Measurements from ENCODE around the gene CBLB.

CBLB gene

GRCh38 chr3:105791919-105792786 is 76.7 kb downstream of the CBLB start:
- TF ChIP-seq POLR2AphosphoS5 (IDR thresholded peaks at IDR 0.05; ENCODE audit: low read depth, low read length) (no peak), FOXP2 (optimal IDR thresholded peaks at IDR 0.05; ENCODE audit: borderline replicate concordance, extremely low read depth, extremely low read length, insufficient read depth) (peak; percentile 22), SIN3A (IDR thresholded peaks at IDR 0.05; ENCODE audit: borderline replicate concordance, insufficient read depth, low read length) (peak; percentile 88; the same call in 1 of the 2 replicates), TAF1 (IDR thresholded peaks at IDR 0.05; ENCODE audit: borderline replicate concordance, insufficient read depth, low read length) (no peak)
- TF ChIP-seq, protein P1, sequence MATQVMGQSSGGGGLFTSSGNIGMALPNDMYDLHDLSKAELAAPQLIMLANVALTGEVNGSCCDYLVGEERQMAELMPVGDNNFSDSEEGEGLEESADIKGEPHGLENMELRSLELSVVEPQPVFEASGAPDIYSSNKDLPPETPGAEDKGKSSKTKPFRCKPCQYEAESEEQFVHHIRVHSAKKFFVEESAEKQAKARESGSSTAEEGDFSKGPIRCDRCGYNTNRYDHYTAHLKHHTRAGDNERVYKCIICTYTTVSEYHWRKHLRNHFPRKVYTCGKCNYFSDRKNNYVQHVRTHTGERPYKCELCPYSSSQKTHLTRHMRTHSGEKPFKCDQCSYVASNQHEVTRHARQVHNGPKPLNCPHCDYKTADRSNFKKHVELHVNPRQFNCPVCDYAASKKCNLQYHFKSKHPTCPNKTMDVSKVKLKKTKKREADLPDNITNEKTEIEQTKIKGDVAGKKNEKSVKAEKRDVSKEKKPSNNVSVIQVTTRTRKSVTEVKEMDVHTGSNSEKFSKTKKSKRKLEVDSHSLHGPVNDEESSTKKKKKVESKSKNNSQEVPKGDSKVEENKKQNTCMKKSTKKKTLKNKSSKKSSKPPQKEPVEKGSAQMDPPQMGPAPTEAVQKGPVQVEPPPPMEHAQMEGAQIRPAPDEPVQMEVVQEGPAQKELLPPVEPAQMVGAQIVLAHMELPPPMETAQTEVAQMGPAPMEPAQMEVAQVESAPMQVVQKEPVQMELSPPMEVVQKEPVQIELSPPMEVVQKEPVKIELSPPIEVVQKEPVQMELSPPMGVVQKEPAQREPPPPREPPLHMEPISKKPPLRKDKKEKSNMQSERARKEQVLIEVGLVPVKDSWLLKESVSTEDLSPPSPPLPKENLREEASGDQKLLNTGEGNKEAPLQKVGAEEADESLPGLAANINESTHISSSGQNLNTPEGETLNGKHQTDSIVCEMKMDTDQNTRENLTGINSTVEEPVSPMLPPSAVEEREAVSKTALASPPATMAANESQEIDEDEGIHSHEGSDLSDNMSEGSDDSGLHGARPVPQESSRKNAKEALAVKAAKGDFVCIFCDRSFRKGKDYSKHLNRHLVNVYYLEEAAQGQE (IDR thresholded peaks at IDR 0.05; ENCODE audit: insufficient read depth in 1 of 2, low read depth in 2 of 2, low read length in 2 of 2) = no peak

- no peak for TF ChIP-seq SIN3A (IDR thresholded peaks at IDR 0.05; ENCODE audit: borderline replicate concordance, insufficient read depth, low read length)
- TF ChIP-seq FOXP2 (optimal IDR thresholded peaks at IDR 0.05; ENCODE audit: borderline replicate concordance, extremely low read depth, extremely low read length, insufficient read depth) = no peak
- TF ChIP-seq, protein P1 (IDR thresholded peaks at IDR 0.05; ENCODE audit: insufficient read depth in 1 of 2, low read depth in 2 of 2, low read length in 2 of 2) = no peak
These were observed 77.7 kb downstream of the CBLB start for GRCh38 chr3:105791131-105791530.

GRCh38 chr3:105790534-105790933 is 78.3 kb downstream of the CBLB start:
- no peak for TF ChIP-seq SIN3A (IDR thresholded peaks at IDR 0.05; ENCODE audit: borderline replicate concordance, insufficient read depth, low read length)
- TF ChIP-seq, protein P1 (IDR thresholded peaks at IDR 0.05; ENCODE audit: insufficient read depth in 1 of 2, low read depth in 2 of 2, low read length in 2 of 2) = no peak

DNA sequence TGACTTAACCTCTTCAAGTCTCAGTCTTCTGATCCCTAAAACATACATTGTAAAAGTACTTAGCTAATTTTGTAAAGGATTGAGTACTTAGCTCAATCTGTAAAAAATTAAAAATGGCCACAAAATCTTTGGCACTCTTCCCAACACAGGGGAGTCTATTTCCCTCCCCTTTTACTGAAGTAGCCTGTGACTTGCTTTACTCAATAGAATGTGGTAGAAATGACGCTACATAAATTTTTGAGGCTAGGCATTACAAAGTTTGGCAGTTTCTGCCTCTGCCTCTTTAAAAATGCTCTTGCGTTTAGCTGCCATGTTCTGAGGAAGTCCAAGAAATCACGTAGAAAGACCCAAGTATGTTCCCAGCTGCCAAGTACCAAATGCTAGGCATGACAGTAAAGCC is 80.2 kb downstream of the CBLB start:
- no peak for TF ChIP-seq FOXP2 (optimal IDR thresholded peaks at IDR 0.05; ENCODE audit: borderline replicate concordance, extremely low read depth, extremely low read length, insufficient read depth)
- TF ChIP-seq SIN3A (IDR thresholded peaks at IDR 0.05; ENCODE audit: borderline replicate concordance, insufficient read depth, low read length) = no peak
- TF ChIP-seq TAF1 (IDR thresholded peaks at IDR 0.05; ENCODE audit: borderline replicate concordance, insufficient read depth, low read length) = no peak
- TF ChIP-seq, protein P1 (IDR thresholded peaks at IDR 0.05; ENCODE audit: insufficient read depth in 1 of 2, low read depth in 2 of 2, low read length in 2 of 2) = no peak
- no peak for TF ChIP-seq POLR2AphosphoS5 (IDR thresholded peaks at IDR 0.05; ENCODE audit: low read depth, low read length)

- no peak for TF ChIP-seq POLR2AphosphoS5 (IDR thresholded peaks at IDR 0.05; ENCODE audit: low read depth, low read length)
- TF ChIP-seq, protein P1 (IDR thresholded peaks at IDR 0.05; ENCODE audit: insufficient read depth in 1 of 2, low read depth in 2 of 2, low read length in 2 of 2) = no peak
- TF ChIP-seq FOXP2 (optimal IDR thresholded peaks at IDR 0.05; ENCODE audit: borderline replicate concordance, extremely low read depth, extremely low read length, insufficient read depth) = no peak
- TF ChIP-seq TAF1 (IDR thresholded peaks at IDR 0.05; ENCODE audit: borderline replicate concordance, insufficient read depth, low read length) = no peak
- TF ChIP-seq SIN3A (IDR thresholded peaks at IDR 0.05; ENCODE audit: borderline replicate concordance, insufficient read depth, low read length) = no peak
These were observed 81.4 kb downstream of the CBLB start for GRCh38 chr3:105787453-105787852.
